Activated CD4-positive, alpha-beta T cell treated with anti-CD3 and anti-CD28 coated beads, Interleukin-2, amount 50 U/mL, for 48 hours (primary cell): Measurements from ENCODE around the gene DHPS.
A peak's percentile ranks its signal among the peaks of the same experiment; 100 is the strongest.

Experiments used
- DNase-seq, 2 experiments: peaks; one replicate each; pipeline ENCODE4 v3.0.0-alpha.2; 2020

The DHPS gene

GRCh38 chr19:12642506-12642905, 39.2 kb downstream of the DHPS start:
- DNase-seq: no peak

DNA sequence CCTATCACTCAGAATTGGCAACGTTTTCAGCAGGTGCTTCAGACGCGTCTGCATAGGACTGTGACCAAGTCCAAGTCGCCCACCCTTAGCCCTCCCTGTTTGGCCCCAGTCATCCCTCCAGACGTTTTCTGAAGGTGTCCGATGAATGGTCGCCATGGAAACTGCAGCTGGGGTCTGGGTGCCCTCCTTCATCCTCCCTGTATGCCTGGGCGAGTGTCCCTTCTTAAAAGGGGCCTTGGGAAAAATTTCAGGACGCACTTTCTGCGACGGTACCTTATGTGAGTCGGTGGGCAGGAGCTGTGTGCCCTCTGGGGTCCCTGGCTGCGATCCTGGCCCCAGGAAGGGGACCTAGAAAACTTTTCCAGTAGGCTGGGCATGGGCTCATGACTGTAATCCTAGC, 40.2 kb downstream of the DHPS start:
- no peak for DNase-seq

- peak; percentile 91 to 94 for DNase-seq
These were observed 41.6 kb downstream of the DHPS start for GRCh38 chr19:12639901-12640613.

DNA sequence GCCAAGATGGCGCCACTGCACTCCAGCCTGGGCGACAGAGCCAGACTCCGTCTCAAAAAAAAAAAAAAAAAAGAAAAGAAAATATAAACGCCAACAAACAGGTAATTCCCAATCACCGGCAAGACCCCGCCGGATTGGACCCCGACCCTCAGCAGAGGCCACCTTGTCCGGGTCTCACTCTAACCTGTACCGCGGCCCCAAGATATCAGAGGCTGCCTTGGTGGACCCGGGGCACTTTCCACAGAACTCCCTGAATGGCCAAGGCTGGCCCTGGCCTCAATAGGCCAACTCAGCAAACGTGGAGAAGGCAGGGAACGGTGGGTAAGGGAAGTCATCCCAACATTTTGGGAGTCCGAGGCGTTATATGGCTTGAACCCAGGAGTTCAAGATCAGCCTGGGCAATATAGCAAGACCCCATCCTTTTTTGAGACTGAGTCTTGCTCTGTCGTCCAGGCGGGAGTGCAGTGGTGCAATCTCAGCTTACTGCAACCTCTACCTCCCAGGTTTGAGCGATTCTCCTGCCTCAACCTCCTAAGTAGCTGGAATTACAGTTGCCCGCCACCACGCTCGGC, 43.0 kb downstream of the DHPS start:
- DNase-seq: no peak

GRCh38 chr19:12636631-12637030, 45.0 kb downstream of the DHPS start:
- DNase-seq: no peak

DNA sequence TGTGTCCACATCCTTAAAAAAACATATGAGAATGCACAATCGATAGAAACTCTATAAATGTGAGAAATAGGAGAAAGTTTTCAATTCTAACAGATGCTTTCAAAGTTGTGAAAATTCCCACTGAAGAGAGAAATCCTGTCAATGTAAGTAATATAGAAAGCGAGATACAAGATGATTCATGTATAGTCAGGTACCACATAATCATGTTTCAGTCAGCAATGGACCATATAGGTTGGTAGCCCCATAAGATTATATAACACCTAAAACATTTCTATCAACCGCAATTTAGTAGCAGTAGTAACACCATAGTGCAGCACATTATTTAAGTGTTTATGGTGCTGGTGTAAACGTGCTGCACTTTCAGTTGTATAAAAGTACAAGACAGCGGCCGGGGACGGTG, 52.5 kb downstream of the DHPS start:
- no peak for DNase-seq

- no peak for DNase-seq
These were observed 53.3 kb downstream of the DHPS start for GRCh38 chr19:12628040-12629022.

GRCh38 chr19:12626958-12627357, 54.7 kb downstream of the DHPS start:
- DNase-seq: no peak
